GM18873 (cell line): Measurements from ENCODE around the gene EPC2.

Experiments
- ATAC-seq: cut with Tn5 transposase; IDR thresholded peaks from one replicate; pipeline ENCODE4 v1.9.1; 2021; ENCODE audit warnings: mild to moderate bottlenecking, moderate library complexity, moderate number of reproducible peaks; ENCODE audit not compliant: unreplicated experiment, low FRiP score

EPC2 gene

DNA sequence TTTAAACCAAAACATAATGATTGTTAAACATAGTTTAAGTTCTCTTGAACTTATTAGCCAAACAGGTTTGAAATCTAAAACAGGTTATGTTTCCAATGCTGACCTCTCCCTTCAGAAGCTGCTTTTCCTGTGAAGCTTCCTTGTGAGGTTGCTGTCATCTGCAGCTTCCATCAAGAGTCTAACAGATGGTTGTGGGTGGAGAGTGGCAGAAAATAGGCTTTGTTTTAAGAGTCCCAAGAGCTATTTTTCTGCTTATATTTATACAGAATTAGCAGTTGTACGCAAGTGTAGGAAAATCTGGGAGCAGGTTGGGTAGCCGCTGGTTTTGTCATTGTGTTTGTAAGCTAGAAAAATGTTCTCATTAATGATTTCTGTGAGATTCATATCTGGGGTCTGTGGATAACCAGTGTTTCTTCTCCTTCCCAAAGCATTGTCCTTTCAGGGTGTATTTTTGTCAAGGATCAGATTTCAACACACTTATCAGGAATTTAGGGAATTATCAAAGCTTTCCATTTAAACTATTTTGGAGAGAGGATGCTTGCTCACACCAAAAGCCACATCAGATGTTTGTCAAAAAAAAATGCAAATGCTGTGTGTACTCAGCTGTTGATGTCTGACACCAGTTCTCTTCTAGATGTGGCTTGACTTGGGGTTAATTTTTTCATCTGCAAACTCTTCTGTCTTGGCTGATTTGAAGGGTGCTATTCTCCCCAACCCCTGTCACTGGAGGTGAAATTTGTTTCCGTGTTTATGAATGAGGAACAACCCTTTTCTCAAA lies 152.4 kb downstream of the EPC2 start:
- ATAC-seq, result no peak

DNA sequence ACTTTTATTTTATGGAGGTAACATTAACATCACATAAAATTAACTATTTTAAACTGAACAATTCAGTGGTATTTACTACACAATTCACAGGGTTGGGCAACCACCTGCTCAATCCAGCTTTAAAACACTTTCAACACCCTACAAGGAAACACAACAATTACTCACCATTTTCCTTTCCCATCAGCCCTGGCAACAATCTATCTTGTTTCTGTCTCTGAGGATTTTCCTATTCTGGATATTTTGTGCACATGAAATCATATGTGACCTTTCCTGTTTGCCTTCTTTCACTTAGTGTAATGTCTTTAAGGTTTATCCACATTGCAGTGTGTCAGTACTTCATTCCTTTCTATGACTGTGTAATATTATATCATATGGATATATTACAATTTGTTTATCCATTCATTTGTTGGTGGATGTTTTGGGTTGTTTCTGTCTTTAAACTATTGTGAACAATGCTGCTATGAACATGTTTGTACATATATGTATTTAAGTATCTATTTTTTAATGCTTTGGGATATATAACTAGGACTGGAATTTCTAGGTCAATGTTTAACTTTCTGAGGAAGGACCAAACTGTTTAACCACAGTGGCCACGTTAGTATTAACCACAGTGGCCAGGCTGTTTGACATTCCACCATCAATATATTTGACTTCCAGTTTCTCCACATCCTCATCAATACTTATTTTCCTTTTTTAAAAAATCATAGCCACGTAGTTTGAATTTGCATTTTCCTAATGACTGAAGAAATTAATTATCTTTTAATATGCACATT lies 158.1 kb downstream of the EPC2 start:
- ATAC-seq, result no peak

DNA sequence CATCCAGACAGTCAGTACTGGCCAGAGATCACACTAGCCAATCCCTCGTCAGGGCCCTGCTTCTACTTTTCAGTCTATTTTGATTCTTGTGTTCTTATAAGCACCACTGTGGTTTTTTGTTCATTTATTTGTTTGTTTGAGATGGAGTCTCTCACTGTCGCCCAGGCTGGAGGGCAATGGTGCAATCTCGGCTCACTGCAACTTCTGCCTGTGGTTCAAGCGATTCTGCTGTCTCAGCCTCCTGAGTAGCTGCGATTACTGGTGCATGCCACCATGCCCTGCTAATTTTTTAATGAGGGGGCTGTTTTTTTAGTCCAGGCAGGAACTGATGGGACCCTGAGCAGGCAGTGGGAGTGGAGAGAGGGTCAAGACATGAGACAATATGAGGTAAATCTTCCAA lies 165.5 kb downstream of the EPC2 start:
- ATAC-seq, result no peak

DNA sequence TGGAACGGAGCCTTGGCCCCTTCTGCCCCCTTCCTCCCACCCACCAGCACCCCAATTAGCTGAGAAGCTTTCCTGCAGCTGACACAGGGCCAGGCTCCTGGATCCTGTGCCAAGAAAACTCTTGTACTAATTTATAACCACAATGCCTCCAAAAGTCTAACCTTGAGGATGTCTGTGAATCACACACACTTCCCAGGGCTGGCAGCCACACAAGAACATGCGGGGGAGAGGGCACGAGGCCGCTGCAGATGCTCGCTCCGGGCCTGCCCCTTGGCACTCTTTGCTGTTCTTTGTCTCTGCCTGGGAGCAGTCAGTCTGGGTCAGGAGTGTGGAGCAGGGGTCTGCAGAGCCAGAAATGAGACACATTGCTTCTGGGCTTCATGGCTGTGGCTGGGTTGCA lies 167.8 kb downstream of the EPC2 start:
- ATAC-seq, result no peak

DNA sequence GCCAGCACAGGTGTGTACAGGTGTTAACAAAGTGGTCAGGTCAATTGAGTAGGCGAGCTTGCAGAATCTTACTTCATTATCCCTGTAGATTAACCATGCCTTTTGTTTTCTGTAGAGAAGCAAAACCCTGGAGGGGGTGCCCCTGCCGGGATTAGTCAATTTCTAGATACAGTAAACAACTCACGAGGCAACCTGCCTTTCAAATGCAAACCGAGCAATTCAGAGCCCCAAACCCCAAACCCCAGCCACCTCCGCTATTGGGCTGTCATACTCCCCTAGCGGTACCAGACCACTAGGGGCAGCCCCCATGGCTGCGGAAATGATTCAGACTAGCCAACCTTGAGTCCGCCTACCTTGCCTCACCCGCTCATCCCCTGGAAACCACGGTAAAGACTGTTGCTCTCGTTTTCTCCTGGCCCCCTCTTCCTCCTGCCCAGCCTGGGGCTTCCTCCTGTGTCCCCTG lies 169.1 kb downstream of the EPC2 start:
- peak; percentile 98 for ATAC-seq

DNA sequence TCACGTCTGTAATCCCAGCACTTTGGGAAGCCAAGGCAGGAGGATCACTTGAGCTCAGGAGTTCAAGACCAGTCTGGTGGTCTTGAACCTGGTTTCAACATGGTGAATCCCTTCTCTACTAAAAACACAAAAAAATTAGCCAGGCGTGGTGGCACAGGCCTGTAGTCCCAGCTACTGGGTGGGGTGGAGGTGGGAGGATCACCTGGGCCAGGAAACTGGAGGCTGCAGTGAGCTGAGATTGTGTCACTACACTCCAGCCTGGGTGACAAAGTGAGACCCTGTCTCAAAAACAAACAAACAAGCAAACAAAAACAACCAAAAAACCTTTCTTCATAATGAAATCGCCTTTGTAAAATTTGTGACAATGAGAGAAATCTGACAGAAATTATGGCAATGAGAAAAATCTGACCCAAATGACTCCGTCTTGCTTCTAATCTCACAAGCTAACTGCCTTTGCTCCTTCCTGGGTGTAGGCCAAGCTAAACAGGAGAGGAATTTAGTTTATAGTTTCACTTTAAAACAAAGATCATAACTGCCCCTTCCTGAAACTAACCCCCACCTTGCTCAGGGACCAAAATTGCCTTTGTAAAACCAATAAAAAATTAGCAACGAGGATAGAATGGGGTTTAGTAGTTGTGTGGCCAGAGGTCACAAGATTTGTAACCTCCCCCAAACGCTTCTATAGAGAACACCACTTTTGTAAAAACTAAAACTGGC lies 169.8 kb downstream of the EPC2 start:
- no peak for ATAC-seq

DNA sequence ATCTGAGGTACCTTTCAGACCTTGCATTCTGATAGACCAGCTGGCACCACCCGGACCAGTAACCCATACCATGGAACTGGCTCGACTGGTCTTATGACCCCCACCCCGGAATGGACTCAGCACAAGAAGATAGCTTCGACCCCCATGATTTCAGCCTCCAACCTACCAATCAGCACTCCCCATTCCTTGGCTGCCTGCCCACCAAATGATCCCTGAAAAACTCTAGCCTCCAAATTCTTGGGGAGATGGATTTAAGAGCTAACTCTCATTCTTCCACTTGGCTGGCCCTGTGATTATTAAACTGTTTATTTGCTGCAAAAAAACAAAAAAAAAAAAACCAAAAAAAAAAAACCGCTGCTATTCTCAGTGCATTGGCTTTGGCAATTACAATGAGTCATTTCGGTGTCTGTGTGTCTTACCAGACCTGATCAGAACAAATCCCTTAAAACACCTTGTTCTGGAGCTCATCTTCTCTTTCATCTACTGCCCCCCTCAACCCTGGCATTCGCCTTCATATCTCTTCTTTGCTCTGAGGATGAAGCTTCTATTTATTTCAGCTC lies 170.4 kb downstream of the EPC2 start:
- ATAC-seq, result no peak

DNA sequence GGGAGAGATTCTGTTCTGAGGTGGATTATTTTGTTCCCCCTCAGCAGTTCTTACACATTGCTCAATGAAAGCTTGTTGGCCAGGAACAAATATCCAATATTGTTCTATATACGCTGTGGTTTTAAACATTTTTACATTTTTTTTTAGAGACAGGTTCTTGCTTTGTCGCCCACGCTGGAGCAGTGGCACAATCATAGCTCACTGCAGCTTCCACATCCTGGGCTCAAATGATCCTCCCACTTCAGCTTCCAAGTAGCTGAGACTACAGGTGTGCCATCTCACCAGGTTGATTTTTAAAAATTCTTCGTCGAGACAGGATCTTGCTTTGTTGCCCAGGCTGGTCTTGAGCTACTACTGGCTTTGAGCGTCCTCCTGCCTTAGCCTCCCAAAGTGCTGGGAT lies 171.6 kb downstream of the EPC2 start:
- no peak for ATAC-seq

DNA sequence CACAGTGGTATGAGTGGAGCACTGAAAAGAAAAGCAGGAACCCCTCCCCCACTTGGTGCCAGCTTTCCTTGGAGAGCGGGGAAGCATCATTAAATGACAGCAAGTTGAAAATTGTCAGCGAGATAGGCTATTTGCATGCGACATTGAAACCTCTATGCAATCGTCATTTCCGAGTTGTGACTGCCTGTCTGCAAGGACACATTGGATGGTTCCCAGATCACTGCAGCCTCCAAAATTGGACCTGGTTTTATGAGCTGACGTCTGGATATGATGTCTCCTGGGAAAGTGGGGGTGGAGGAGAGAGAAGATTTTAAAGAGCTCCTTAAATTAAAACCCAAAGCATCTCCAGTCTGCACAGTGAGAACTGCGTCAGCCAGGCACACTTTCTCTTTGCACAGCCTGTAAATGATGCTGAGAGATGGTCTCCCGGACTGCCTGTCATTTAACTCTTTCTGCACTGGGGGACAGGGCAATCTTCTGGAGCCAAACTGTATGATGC lies 172.7 kb downstream of the EPC2 start:
- no peak for ATAC-seq

DNA sequence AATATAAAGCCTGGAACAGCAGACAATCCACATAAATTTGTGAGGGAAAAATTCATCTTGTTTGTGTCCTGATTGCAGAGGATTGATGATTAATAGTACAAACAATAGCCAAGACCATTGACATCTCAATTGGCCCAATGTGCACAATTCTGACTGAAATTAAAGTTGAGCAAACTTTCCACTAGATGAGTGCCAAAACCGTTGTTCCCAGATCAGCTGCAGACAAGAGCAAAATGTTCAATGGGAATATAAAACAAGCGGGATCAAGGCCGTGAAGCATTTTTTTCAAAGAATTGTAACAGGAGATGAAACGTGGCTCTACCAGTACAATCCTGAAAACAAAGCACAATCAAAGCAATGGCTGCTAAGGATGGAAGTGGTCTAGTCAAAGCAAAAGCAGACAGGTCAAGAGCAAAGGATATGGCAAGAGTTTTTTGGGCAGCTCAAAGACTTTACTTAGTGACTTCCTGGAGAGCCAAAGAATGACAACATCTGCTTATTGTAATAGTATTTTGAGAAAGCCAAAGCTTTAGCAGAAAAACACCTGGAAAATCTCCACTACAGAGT lies 174.6 kb downstream of the EPC2 start:
- no peak for ATAC-seq

DNA sequence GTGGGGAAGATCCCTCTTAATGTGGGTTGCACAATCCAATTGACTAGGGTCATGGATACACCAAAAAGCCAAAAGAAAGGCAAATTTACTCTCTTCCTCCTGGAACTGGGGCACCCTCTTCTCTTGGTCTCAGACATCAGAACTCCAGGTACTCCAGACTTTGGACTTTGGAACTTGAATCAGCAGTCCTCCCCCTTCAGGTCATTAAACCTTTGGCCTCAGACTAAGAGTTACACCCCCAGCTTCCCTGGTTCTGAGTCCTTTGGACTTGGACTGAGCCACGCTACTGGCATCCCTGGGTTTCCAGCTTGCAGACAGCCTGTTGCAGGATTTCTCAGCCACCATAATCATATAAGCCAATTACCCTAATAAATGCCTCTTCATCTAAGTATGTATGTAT lies 179.6 kb downstream of the EPC2 start:
- ATAC-seq, result no peak

DNA sequence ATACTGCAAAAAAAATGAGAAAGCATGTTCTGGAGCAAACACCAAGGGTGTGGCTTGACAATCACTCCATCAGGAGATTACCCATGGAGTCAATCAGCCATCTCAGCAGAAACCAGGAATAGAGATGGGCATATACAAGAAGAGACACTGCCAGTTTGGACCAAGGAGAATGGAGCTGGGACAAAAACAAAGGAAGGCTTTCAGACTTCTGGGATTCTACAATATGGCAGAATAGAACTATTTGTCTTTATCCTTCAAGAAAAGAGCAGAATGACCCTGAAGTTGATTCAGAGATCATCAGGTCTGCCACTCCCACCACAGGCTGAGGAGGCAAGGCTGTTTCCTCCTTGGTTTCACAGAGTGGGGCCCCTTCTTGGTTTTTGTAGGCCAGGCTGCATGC lies 182.2 kb downstream of the EPC2 start:
- no peak for ATAC-seq

DNA sequence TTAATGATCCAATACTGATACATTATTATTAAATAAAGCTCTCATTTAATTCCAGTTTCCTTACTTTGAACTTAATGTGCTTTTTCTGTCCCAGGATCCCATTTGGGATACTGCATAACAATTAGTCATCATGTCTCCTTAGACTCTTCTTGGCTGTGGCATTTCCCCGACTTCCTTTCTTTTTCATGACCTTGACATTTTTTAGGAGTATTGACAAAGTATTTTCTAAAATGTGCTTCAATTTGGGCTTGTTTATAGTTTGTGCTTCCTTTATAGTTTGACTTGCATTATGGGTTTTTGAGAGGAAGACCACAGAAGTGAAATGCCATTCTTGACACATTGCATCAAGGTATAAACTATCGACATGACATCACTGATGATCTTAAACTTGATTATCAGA lies 184.4 kb downstream of the EPC2 start:
- no peak for ATAC-seq

DNA sequence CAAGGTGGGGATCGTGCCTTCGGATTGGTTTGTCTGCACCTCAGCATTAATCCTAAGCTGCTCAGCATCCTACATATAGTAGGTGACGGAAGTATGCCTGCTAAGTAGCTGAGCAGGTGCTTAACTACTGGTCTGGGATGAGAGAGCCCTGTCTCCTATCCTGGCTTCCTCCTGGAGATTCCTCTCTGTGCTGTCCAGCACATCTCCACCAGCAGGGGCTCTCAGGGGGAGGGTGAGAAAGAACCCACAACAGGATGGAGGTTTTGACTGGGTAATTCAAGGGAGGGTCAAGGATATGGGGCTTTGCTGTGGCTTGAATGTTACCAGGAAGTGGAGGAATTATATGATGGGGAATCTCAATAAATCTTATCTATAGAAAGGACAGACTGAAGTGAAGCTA lies 185.1 kb downstream of the EPC2 start:
- no peak for ATAC-seq

DNA sequence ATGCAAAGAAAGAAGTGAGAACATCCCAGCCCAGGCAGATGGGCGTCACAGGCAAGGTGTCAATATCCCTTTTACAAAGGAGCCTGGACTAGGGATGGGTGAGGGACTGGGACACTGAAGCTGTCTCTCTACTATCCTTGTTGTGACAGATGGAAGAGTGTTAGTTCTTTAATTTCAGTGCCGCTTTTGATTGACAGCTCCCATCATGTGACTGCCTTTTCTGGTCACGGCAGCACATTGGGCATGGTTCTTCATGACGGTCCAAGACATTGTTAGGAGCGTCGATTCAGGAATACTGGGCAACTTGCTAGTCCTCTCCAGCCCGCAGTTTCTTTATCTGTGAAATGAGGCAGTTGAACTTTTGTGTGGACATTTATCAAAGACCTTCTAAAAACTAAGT lies 188.1 kb downstream of the EPC2 start:
- ATAC-seq, result no peak
